Loucy (cell line): ENCODE data around the gene SLC38A7.

Source experiments
- CTCF ChIP-seq: fragments of 200-600 bp; sonication (generic); conservative IDR thresholded peaks from 2 replicates; pipeline ENCODE4 v1.5.1; 2014; ENCODE audit warnings: mild to moderate bottlenecking, antibody characterized with exemption, low read length
- EZH2phosphoT487 ChIP-seq: fragments of 200-600 bp; IDR thresholded peaks from 2 replicates; pipeline ENCODE4 v1.6.1; 2018; ENCODE audit warnings: antibody characterized with exemption, mild to moderate bottlenecking, moderate library complexity, borderline replicate concordance

DNA sequence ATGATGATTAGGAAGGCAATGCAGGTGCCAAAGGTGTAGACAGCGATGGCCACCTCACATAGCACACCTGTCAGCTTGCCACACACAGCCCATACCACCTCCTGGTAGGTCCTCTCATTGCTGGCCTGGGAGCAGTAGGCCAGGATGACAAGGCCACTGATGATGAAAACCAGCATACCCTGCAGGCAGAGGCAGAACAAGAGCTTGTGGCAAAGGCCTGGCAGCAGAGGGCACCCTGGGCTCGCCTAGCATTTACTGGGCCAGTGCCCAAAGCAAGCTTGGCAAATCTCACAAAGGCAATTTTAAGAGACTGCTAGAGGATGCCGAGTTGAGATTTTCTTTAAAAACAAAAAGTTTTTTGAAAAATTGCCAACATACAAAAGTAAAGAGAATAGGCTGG lies 5.9 kb downstream of the SLC38A7 start:
- TF ChIP-seq CTCF: peak; percentile 48
- no peak for TF ChIP-seq EZH2phosphoT487
